Left renal cortex interstitium (tissue), 4 donors: ENCODE results near the gene RLBP1. TPM values are rescaled to one million over a fixed set of nuclear protein-coding genes. Genes with fewer than 3 reads are reported as not detected.

ENCODE experiments used
- DNase-seq, 4 donors: peaks; one replicate each; pipeline ENCODE4 v3.0.0-alpha.2; 2013; ENCODE audit warnings: low read depth in 4 of 4, low spot score in 2 of 4, missing footprints in 1 of 4
- polyA plus RNA-seq, 4 donors: library from polyadenylated mRNA; unstranded; fragments of 120-200 nt; gene quantifications; one replicate each; pipeline ENCODE4 v1.2.1, GENCODE V29; 2013; ENCODE audit not compliant: insufficient read length in 4 of 4

Gene RLBP1
- polyA plus RNA-seq, 4 donors, result not detected

- no peak for DNase-seq
Observed at GRCh38 chr15:89208256-89208655, 13.1 kb downstream of the RLBP1 start.

DNA sequence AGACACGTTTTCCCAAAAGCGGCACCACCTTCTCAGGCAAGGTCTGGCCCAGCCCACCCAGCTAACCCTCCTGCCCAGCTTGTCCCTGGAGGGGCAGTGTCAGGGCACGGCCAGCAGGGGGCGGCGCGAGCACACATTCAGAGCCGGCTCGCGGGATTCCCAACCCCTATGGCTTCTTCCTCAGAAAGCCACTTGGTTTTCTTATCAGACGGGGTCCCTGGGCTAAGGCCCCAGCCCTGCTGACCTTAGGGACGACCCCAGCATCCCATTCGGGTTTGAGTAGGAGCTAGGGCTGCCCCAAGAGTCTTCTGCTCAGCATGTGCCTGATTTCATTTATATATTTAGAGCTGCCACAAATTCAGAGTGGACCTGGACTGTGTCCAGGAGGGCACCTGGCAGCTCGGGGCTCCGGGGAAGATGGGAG is 14.5 kb downstream of the RLBP1 start:
- DNase-seq, result peak in 2 of 4 donors; percentile 28 to 58

DNA sequence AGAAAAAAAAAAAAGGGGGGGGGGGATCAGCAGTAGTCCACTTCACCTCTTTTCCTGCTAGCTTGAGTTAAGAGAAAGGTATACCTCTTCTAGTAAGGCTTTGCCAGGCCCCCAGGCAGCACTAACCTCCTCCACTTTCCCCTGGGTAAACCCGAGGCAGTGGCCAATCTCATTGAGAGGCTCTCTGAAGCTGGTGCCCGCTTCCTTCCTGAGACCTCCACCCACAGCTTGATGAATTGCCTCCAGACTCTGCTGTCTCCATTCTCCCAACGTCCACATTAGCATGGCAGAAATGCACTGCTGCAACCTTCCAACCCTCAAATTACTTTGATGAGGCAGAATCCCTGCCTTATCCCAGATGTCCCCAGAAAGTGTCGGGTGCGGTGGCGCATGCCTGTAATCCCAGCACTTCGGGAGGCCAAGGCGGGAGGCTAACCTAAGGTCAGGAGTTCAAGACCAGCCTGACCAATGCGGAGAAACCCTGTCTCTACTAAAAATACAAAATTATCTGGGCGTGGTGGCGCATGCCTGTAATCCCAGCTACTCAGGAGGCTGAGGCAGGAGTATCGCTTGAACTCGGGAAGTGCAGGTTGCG is 15.3 kb downstream of the RLBP1 start:
- DNase-seq, result no peak

- no peak for DNase-seq
Observed at GRCh38 chr15:89203705-89204273, 17.6 kb downstream of the RLBP1 start.

DNA sequence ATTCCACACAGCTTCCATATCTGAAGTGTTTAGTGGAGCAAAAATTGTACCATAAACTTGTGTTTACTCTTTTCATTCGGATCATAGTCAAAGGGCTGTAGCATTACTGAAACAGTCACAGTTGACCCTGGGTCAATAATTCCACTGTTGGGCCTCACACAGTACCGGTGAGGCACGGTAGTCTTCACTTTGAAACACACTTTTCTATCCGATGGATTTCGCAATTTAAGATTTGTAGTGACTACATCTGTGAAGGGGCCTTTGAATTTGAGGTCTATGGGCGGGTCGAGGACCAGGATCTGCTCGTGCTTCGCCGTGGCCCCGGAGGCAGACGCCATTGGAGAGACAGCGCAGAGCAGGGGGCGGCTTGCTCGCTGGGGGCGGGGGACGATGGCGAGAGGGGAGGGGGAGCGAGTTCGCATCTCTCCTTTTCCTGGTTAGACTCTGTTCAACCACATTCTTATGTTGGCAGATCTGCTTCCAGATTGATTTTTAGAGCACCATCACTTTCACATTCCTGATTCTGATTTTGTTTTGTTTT is 19.8 kb downstream of the RLBP1 start:
- DNase-seq, result no peak

DNA sequence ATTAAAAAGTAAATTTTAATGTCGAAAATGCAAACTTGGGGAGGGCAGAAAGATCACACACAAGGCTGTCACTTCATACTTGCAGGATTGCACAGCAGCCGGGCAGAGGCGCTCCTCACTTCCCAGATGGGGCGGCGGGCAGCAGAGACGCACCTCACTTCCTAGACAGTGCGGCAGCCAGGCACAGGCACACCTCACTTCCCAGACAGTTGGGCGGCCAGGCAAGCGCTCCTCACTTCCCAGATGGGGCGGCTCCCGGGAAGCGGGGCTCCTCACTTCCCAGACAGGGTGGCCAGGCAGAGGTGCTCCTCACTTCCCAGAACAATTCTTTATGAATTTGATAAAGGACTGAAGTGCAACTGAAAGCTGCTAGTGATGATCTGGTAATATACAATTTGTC is 21.2 kb downstream of the RLBP1 start:
- DNase-seq, result no peak

- DNase-seq, result no peak
Observed at GRCh38 chr15:89199746-89200145, 21.6 kb downstream of the RLBP1 start.

DNA sequence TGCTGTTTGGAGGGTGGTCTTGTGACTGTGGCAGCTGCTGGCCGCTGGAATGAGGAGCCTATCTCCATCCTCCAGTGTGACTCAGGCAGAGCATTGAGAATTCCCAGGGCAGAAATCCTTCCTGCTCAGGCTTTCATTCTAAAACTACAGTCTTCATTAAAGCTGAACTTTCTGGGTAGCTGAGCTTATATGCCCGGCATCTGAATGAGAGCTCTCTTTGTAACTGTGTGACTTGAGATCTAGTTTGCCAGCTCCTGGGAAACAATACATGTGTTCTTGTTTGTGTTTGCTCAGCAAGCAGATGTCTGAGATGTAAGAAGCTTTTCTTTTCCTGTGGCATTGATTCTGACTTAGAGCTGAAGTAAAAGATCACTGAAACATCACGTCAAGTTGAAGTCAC is 22.4 kb downstream of the RLBP1 start:
- DNase-seq, result no peak

DNA sequence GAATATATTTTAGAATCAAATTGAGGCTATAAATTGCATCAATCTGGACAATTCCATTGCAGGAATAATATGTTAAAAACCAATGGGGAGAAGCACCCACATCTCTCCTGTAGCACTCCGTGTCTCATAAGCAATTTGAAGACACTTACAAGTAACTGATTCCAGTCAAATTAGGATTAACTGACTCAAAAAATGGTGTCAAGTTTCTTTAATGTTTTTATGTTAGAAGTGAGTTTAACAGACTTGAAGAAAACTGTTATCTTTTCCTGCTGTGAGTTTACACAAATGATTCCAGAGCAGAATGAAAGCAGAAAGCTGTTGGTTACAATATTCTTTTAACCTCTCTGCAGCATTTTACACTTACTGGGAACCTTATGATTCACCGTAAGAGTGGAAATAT is 23.2 kb downstream of the RLBP1 start:
- no peak for DNase-seq

DNA sequence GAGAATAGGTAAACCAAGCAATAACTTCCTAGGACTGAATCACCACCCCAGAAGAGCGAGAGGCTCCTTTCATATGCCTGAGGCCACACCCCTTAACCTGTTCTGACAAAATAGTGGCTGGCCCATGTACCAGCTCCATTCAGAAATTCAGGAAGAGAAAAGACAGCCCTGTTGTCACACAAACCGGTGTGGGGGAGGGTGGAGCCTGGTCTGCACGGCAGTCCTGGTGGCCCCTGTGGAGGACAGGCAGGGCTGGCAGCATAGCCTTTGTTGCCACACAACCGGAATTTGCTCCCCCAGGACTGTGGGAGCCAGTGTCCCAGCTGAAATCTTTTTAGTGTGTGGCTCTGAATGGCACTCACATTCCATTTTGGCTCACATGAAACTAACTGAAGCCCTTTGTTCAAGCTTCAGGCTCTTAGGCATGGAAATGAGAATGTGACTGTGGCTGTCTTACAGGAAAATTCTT is 23.8 kb downstream of the RLBP1 start:
- peak in 1 of 4 donors; percentile 25 for DNase-seq

GRCh38 chr15:89196994-89197393 is 24.4 kb downstream of the RLBP1 start:
- no peak for DNase-seq

GRCh38 chr15:89196241-89196640 is 25.1 kb downstream of the RLBP1 start:
- DNase-seq, result no peak

- DNase-seq, result no peak
Observed at GRCh38 chr15:89195836-89196235, 25.5 kb downstream of the RLBP1 start.

DNA sequence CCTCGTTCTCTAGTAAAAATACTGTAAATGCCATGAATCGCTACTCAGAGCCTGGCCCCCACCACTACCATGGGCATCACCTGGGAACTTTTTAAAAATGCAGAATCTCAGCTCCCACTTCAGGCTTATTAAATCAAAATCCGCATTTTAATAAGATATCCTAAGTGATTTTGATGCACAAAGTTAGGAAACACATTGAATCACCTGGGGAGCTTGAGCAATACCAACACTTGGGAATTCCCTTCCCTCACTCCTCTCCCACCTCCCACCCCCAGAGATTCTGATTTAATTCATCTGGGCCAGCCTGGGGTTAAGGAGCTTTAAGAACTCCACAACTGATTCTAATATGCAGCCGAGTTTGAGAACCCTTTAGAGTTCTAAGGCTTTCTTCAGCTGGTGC is 26.8 kb downstream of the RLBP1 start:
- no peak for DNase-seq

- no peak for DNase-seq
Observed at GRCh38 chr15:89192766-89193165, 28.6 kb downstream of the RLBP1 start.

DNA sequence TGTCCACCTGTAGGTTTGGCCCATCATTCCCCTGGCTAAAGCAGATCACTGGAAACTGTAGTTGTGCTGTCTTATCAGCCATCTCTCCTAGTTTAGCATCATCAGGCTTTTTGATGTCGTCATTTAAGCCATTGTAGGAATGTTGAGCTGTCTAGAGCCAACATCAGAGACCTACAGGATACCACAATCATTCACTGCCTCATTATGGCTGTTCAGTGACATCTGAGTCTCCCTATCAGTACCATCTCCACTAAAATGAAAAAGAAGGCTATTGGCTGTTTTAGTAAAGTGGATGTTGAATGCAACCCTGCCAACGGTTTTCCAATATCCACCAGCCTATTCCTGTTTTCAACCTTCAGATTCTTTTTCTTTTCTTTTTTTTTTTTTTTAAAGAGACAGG is 29.2 kb downstream of the RLBP1 start:
- DNase-seq, result no peak

DNA sequence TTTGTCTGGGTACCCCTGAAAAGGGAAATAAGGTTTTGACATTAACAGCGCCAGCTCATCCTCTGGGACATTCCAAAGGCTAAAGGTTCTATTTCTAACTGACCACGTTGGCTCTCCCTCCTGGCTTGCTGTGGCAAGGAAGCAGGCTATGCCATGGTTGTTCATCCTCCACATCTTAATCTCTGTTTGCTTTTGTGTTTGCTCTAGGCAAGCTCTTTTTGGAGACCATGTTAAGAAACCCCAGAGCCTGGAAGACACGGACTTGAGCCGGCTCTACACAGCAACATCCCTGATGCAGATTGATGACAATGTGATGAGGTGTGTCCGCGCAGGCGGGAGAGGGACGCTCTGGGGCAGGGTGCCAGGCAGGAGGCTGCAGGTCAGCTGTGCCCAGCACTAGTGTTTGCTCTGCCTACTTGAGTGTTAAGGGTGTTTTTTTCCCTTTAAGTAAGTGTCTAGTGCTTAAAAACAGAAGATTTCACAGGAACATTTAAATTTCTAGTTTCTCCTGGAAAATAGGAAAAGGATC is 33.3 kb downstream of the RLBP1 start:
- DNase-seq, result no peak

DNA sequence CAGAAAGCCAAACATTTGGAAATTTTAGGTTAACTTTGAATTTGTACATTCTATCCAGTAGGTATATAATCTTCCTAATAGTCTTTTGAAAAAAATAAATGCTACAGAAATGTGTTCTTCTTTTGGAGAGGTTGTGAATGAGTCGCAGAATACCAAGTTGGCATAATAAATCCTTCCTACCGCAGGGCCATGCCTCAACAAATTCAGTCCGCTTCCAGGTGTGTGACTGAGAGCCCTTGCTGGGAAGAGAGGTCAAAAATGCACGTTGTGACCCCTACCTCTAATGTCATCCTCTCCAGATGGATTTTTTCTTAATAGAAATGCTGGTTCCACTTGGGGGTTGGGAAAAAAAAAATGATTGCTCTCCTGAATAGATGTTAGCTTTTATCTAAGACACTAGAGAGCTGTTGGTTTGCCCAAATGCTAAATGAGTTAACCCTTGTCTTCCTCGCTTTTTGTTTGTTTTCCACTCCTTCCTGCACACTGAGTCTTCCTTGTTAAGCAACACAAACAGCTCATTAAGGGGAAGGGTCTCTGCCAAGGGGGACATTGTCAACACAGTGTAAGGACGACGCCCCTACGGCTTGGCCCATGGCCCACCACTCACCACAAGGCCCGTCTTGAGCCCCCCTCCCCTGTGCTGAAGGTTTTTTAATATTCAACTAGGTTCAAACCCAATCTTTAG is 33.9 kb downstream of the RLBP1 start:
- no peak for DNase-seq

- DNase-seq, result no peak
Observed at GRCh38 chr15:89186803-89187202, 34.6 kb downstream of the RLBP1 start.

DNA sequence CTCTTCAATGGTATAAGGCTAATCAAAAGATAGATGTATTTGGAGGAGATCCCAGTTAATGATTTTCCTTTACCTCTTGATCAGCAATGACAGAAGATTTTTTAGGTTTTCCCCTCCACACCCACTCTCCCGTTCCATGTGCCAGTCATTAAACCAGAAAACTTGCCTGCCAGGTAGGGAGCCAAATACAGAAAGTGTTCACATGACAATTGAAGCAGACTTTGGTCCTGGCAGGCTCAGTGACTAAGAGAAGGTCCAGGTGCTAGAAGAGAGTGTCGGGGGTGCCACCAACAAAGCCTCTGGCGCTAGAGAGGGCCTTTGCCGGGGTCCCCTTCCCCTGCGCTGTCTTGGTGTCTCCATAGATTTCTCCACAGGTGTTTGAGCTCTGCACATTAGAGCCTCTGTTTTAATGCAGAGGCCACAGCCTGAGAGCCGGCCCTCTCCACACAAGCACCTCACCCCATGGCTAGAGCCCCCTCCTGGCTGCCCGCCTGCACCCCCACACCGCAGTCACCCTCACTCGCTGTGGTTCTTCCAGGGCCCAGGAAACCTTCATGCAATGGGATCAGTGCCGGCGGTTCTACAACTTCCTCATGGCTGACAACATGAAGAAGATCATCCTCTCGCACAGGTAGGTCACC is 36.4 kb downstream of the RLBP1 start:
- no peak for DNase-seq

DNA sequence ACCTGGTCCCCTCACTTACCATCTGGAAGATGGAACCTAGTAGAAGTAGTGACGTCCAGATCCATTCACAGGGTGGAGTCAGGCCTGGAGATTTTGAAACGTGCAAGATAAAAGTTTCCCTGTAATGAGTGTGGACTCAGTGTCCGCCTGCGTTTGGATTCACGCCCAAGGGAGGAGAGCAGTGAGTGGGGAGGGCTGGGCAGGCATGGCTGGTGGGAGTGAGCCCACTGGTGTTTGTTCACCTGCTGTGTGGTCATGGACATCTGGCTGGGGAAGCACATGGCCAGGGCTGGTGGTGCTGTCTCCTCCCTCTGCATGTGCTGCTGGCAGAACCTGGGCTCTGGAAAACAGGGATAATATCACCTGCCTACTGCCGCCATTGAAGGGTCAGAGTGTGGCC is 37.0 kb downstream of the RLBP1 start:
- DNase-seq, result no peak
